ENCODE results near the gene GATM.

The GATM gene

GRCh38 chr15:45378149-45378912, at the start of gene GATM:
TSS of gene GATM (minus strand) at chr15:45378544. CDS start at chr15:45378453, 91 bp downstream.
- H3K4me3 ChIP-seq (replicated peaks; ENCODE audit: low read depth, low read length), result peak within 1 kb of the TSS; percentile 42
- peak; percentile 49 for TF ChIP-seq CTCF (IDR thresholded peaks at IDR 0.05; ENCODE audit: low read length, missing control alignments)
- DNase-seq (ENCODE audit: low read depth), result peak; percentile 80

GRCh38 chr15:45427085-45427484, 48.7 kb upstream of the GATM start:
- DNase-seq (ENCODE audit: low read depth), result no peak
- TF ChIP-seq CTCF (IDR thresholded peaks at IDR 0.05; ENCODE audit: low read length, missing control alignments), result no peak
- H3K4me3 ChIP-seq (replicated peaks; ENCODE audit: low read depth, low read length), result no peak overlapping the region

GRCh38 chr15:45425135-45425534, 46.8 kb upstream of the GATM start:
- TF ChIP-seq CTCF (IDR thresholded peaks at IDR 0.05; ENCODE audit: low read length, missing control alignments), result no peak
- DNase-seq (ENCODE audit: low read depth), result peak; percentile 21
- no peak overlapping the region for H3K4me3 ChIP-seq (replicated peaks; ENCODE audit: low read depth, low read length)

- H3K4me3 ChIP-seq (replicated peaks; ENCODE audit: low read depth, low read length), result no peak overlapping the region
- DNase-seq (ENCODE audit: low read depth), result no peak
- no peak for TF ChIP-seq CTCF (IDR thresholded peaks at IDR 0.05; ENCODE audit: low read length, missing control alignments)
Measured at GRCh38 chr15:45424429-45424828, 46.1 kb upstream of the GATM start.

- no peak overlapping the region for H3K4me3 ChIP-seq (replicated peaks; ENCODE audit: low read depth, low read length)
- no peak for TF ChIP-seq CTCF (IDR thresholded peaks at IDR 0.05; ENCODE audit: low read length, missing control alignments)
- DNase-seq (ENCODE audit: low read depth), result no peak
Measured at GRCh38 chr15:45417303-45417950, 39.1 kb upstream of the GATM start.

- no peak for TF ChIP-seq CTCF (IDR thresholded peaks at IDR 0.05; ENCODE audit: low read length, missing control alignments)
- no peak for DNase-seq (ENCODE audit: low read depth)
- H3K4me3 ChIP-seq (replicated peaks; ENCODE audit: low read depth, low read length), result no peak overlapping the region
Measured at GRCh38 chr15:45414215-45414885, 36.0 kb upstream of the GATM start.
